Endodermal cell (in vitro differentiated cells): ENCODE data around the gene HAUS7. TPM values are rescaled to one million over a fixed set of nuclear protein-coding genes. Genes with fewer than 3 reads are reported as not detected.

Experiments used
- DNase-seq: peaks from one replicate; pipeline ENCODE4 v3.0.0-alpha.2; 2017
- H3K27ac ChIP-seq: 2 replicates; pipeline ENCODE4 v1.5.1; 2013; ENCODE audit warnings: mild to moderate bottlenecking, low read depth, low read length, moderate library complexity
- H3K27me3 ChIP-seq: 2 replicates; pipeline ENCODE4 v1.6.1; 2013; ENCODE audit warnings: mild to moderate bottlenecking, low read length, moderate library complexity; ENCODE audit not compliant: insufficient read depth, control insufficient read depth, poor library complexity, severe bottlenecking
- H3K36me3 ChIP-seq: 2 replicates; pipeline ENCODE4 v1.7.0; 2013; ENCODE audit warnings: mild to moderate bottlenecking, low read length, moderate library complexity; ENCODE audit not compliant: control insufficient read depth, insufficient read depth
- H3K4me1 ChIP-seq: one replicate; pipeline ENCODE4 v1.7.0; 2013; ENCODE audit warnings: low read length; ENCODE audit not compliant: control insufficient read depth, insufficient read depth
- H3K4me3 ChIP-seq: 2 replicates; pipeline ENCODE4 v1.5.1; 2013; ENCODE audit warnings: mild to moderate bottlenecking, low read length, moderate library complexity
- H3K9ac ChIP-seq: 2 replicates; pipeline ENCODE4 v1.6.1; 2013; ENCODE audit warnings: mild to moderate bottlenecking, low read length, moderate library complexity; ENCODE audit not compliant: poor library complexity, severe bottlenecking; ENCODE audit errors: extremely low read depth
- H3K9me3 ChIP-seq: 2 replicates; pipeline ENCODE4 v1.6.1; 2013; ENCODE audit warnings: mild to moderate bottlenecking, low read length, moderate library complexity; ENCODE audit not compliant: control insufficient read depth
- H3K27ac Mint-ChIP-seq: 2 replicates; pipeline ENCODE4 v1.8.0; 2020; ENCODE audit warnings: mixed read lengths
- H3K27me3 Mint-ChIP-seq: 2 replicates; pipeline ENCODE4 v1.8.0; 2021; ENCODE audit warnings: mild to moderate bottlenecking, mixed read lengths; ENCODE audit not compliant: insufficient read depth
- H3K36me3 Mint-ChIP-seq: 2 replicates; pipeline ENCODE4 v1.8.0; 2020; ENCODE audit warnings: low read depth, mixed read lengths
- H3K4me1 Mint-ChIP-seq: 2 replicates; pipeline ENCODE4 v1.8.0; 2020; ENCODE audit warnings: mixed read lengths
- H3K4me3 Mint-ChIP-seq: 2 replicates; pipeline ENCODE4 v1.8.0; 2020; ENCODE audit warnings: mild to moderate bottlenecking, moderate library complexity, mixed read lengths
- H3K9me3 Mint-ChIP-seq: 2 replicates; pipeline ENCODE4 v1.8.0; 2020; ENCODE audit warnings: mild to moderate bottlenecking, mixed read lengths
- WGBS, 2 experiments: methylation state at CpG; one replicate each; pipeline versions ENCODE4 v1.1.5 to v1.1.7; 2013; ENCODE audit warnings: missing lambda C conversion rate in 2 of 2, mixed read lengths in 1 of 2; ENCODE audit not compliant: insufficient coverage in 1 of 2, insufficient read length in 1 of 2; 5-methylcytosine and 5-hydroxymethylcytosine counted together
- total RNA-seq, 2 donors: library from RNA; stranded (reverse); fragmentation: NEBNext Ultra II Directional in 1 of 2; extraction: Animal tissue kit (Norgen Biotek cat#: 25700) in 1 of 2; gene quantifications; 2 replicates in 1 of 2; 3 replicates in 1 of 2; pipeline ENCODE4 v1.2.1, GENCODE V29; 2021
- TF ChIP-seq, protein P1 (sequence below): fragments of 200-600 bp; sonication (generic); conservative IDR thresholded peaks from 2 replicates; pipeline ENCODE4 v1.5.0; 2021; ENCODE audit warnings: antibody characterized with exemption, mild to moderate bottlenecking

Gene HAUS7
- total RNA-seq, 2 donors from 2014 or later: 28.7 to 30.9 TPM

DNA sequence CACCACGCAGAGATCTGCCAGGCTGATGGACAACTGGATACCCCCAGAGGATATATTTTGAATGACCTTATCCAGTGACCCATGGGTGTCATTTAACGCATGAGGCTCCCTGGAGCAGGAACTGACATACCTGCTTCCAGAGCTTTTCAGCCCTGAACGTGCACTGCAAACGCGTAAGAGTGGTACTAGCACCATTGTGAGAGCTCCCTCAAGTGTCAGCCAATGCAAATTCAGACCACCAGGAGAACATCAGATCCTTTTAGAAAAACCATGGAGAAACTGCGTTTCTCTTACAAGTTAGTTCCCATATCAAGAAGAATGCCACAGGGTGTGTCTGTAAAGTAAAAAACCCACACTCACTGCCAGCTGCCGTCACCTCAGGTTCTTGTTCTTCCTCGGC, 31.8 kb downstream of the HAUS7 start:
- no peak for DNase-seq
- no peaks in the 10 kb centered on the region for H3K27me3 Mint-ChIP-seq
- TF ChIP-seq, protein P1, sequence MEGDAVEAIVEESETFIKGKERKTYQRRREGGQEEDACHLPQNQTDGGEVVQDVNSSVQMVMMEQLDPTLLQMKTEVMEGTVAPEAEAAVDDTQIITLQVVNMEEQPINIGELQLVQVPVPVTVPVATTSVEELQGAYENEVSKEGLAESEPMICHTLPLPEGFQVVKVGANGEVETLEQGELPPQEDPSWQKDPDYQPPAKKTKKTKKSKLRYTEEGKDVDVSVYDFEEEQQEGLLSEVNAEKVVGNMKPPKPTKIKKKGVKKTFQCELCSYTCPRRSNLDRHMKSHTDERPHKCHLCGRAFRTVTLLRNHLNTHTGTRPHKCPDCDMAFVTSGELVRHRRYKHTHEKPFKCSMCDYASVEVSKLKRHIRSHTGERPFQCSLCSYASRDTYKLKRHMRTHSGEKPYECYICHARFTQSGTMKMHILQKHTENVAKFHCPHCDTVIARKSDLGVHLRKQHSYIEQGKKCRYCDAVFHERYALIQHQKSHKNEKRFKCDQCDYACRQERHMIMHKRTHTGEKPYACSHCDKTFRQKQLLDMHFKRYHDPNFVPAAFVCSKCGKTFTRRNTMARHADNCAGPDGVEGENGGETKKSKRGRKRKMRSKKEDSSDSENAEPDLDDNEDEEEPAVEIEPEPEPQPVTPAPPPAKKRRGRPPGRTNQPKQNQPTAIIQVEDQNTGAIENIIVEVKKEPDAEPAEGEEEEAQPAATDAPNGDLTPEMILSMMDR: peak; percentile 61
- H3K27ac Mint-ChIP-seq: no peak overlapping the region
- no peaks in the 10 kb centered on the region for H3K4me1 ChIP-seq
- no peak overlapping the region for H3K9ac ChIP-seq
- H3K9me3 Mint-ChIP-seq: peaks cover 71% of the 10 kb centered on the region
- H3K4me3 Mint-ChIP-seq: no peak overlapping the region
- H3K36me3 ChIP-seq: no peaks in the 10 kb centered on the region
- H3K27me3 ChIP-seq: no peaks in the 10 kb centered on the region
- no peak overlapping the region for H3K27ac ChIP-seq
- 52 to 56% methylated on average over 4 to 8 of the region's 8 CpGs for WGBS, 2 experiments
- no peaks in the 10 kb centered on the region for H3K4me1 Mint-ChIP-seq
- no peaks in the 10 kb centered on the region for H3K36me3 Mint-ChIP-seq
- H3K4me3 ChIP-seq: no peak overlapping the region
- H3K9me3 ChIP-seq: no peaks in the 10 kb centered on the region

GRCh38 chrX:153435845-153436244, 34.5 kb downstream of the HAUS7 start:
- Histone ChIP-seq H3K4me3 (no peak overlapping the region), H3K36me3 (no peaks in the 10 kb centered on the region), H3K9ac (no peak overlapping the region), H3K27me3 (no peaks in the 10 kb centered on the region), H3K9me3 (no peaks in the 10 kb centered on the region), H3K4me1 (no peaks in the 10 kb centered on the region), H3K27ac (no peak overlapping the region)
- no peak for DNase-seq
- Mint-ChIP-seq H3K4me3 (no peak overlapping the region), H3K9me3 (peaks cover 73% of the 10 kb centered on the region), H3K27ac (no peak overlapping the region), H3K36me3 (no peaks in the 10 kb centered on the region), H3K27me3 (no peaks in the 10 kb centered on the region), H3K4me1 (no peaks in the 10 kb centered on the region)
- WGBS, 2 experiments: 80% methylated on average over 1 of the region's 3 CpGs; no CpG with 5 or more reads in 1 of the 2 experiments
- TF ChIP-seq, protein P1: no peak

GRCh38 chrX:153434801-153435200, 35.6 kb downstream of the HAUS7 start:
- no peaks in the 10 kb centered on the region for H3K36me3 ChIP-seq
- Mint-ChIP-seq H3K27me3 (no peaks in the 10 kb centered on the region), H3K4me3 (no peak overlapping the region), H3K36me3 (no peaks in the 10 kb centered on the region), H3K4me1 (no peaks in the 10 kb centered on the region), H3K27ac (no peak overlapping the region), H3K9me3 (peaks cover 69% of the 10 kb centered on the region)
- H3K27ac ChIP-seq: no peak overlapping the region
- no peak for DNase-seq
- WGBS, 2 experiments: 91 to 100% methylated on average over 2 to 8 of the region's 8 CpGs
- H3K27me3 ChIP-seq: no peaks in the 10 kb centered on the region
- no peak overlapping the region for H3K4me3 ChIP-seq
- H3K9me3 ChIP-seq: no peaks in the 10 kb centered on the region
- no peaks in the 10 kb centered on the region for H3K4me1 ChIP-seq
- H3K9ac ChIP-seq: no peak overlapping the region
- TF ChIP-seq, protein P1: no peak
